H54 (cell line): ENCODE results near the gene ATP2B1.

Experiments
- DNase-seq: peaks from one replicate; pipeline ENCODE4 v3.0.0; 2011; ENCODE audit warnings: low spot score, mixed read lengths; ENCODE audit not compliant: insufficient read length
- FAIRE-seq: peaks from 3 replicates; lab custom pipeline; 2011; peaks lifted over from hg19 to GRCh38; lab: Jason Lieb, UNC
- POLR2A ChIP-seq: IDR thresholded peaks from 2 replicates; pipeline ENCODE4 v1.6.1; 2011; ENCODE audit warnings: low read depth, mild to moderate bottlenecking, low read length

The ATP2B1 gene

DNA sequence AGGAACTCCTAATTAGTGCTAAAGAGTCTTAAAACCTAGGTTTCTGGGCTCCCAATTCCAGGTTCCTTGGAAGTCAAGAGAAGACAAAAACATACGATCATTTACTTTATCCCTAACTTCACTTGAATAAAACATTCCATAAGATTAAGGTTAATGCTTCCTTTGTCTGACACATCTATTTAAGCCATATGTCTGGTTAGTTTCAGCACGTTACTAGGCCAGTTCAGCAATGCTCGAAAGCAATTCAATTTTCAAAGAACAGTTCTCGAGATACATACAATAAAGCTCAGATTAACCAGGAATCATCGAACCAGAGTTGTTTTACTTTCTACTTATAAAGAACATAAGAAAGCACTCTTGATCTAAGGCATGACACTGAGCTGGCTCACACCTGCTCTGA, 114.8 kb downstream of the ATP2B1 start:
- FAIRE-seq (no peak), DNase-seq (no peak)
- TF ChIP-seq POLR2A: no peak

DNA sequence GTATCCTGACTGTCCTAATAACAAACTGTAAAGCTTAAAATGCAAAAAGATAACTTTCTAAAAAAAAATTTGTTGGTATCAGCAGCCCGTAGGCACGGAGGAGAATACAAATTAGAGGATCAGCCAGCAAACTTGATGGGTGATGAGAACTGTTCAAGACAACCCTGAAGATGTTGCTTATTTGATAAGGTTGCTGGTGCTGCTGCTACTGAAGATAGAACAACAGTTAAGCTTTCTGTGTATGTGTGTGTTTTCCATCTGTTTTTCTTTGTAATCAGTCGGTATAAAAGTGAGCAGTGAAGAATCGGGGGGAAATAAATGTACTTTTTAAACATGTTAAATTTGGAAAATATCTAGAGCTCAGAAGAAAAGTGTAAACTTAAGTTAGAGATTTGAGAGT, 115.4 kb downstream of the ATP2B1 start:
- no peak for FAIRE-seq
- TF ChIP-seq POLR2A: no peak
- no peak for DNase-seq

DNA sequence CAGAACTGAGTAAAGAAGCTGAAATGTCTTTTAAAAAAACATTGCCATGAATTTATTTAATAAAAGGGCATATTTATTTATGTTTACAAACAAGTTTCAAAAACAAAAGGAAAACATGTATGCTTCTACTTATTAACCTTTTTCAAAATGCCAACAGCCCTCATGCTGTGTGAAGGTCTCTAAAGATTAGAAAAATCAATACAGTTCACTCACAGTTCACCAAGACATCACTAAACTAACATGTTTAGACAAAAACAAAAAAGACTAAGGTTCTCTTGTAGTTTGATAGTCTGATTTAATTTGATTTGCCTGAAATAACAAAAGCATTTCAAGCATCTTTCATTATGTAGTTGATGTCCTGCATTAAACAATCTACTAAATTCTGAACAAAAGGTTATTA, 118.9 kb downstream of the ATP2B1 start:
- peak; percentile 36 for FAIRE-seq
- DNase-seq: no peak
- no peak for TF ChIP-seq POLR2A

DNA sequence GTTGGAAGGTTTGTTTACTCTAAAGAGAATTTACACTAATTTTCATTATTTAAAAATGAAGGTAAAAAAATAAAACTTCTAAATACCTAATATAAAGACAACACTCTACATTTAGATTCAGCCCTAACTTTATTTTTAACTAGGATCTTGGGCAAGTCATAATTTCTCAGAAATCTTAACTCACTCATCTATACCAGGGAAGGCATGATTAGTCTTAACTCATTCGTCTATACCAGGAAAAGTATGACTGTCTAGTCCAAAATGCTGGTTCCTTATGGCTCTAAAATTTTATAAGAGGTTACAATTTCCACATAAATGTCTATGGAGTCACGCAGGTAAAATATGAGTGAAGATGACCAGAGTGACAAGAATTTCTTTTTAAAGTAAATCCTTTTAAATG, 130.1 kb downstream of the ATP2B1 start:
- DNase-seq (no peak), FAIRE-seq (no peak)
- TF ChIP-seq POLR2A: no peak

DNA sequence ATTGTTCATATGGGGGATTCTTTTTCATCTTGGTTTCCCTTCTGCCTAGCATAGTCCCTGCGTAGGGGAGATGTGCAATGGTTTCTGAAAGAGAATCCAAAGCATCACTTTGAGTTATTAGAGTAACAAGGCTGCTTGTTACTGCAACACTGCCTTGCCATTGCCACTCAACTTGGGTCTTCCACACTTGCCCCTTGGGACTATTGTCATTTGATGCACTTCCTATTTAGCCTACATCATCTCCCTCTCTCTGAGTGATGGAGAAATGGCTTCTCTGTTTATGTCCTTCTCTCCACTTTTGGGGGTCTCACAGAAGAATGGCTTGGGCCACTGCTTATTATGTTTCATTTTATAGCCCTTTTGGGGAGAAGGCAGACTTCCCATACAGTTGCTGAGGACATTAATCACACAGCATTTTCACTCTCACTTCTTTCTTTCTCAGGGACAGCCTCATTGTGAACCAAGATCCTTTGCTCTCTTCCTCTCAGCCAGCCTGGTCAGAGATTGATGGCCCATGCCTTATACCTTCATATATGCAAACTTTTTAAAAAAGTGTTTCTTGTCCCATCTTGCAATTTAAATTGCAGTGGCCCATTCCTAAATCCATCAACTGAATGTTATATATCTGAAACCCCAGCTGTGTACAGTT, 131.9 kb downstream of the ATP2B1 start:
- FAIRE-seq (no peak), DNase-seq (no peak)

DNA sequence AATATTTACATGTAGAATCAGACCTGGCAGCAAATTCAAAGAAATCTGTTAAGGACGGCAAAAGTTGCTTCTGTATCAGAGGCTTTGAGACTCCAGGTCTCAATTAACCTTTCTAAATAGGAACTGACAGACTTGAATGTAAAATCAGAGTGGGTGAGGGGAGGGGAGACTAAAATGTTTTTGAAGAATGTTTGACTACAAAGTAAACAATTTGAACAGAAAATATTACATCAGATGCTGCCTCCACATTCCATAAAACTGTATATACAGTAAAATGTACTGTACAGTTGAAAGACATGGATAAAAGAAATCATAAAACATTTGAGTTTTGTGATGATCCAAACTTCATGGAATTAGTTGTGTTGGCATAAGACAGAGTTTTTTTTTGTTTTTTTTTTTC, 133.3 kb downstream of the ATP2B1 start:
- no peak for DNase-seq
- no peak for TF ChIP-seq POLR2A
- FAIRE-seq: no peak

More for the DNA sequence above, 131.9 kb downstream of the ATP2B1 start:
- TF ChIP-seq POLR2A: no peak

DNA sequence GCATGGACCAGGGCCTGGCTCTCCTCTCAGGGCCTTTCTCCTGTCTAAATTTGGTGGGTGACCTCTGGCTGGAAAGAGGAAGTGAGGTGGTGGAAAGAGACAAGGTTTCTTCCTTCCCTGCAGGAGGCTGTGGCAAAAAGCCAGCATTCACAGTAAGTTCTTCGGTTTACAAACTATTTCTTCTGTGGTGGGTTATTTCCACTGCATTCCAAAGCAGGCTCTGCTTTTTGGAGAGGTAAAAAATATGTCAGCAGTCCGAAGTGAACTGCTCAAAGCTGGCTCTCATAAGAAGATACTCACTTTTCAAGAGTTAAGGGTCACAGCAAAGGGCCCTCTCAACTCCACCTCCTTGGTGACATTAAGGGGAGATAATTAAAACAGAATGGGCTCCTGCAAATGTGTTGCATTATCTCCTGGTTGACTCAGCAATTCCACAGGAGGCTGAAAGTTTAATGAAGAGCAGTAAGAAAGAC, 133.9 kb downstream of the ATP2B1 start:
- TF ChIP-seq POLR2A: no peak
- FAIRE-seq: no peak
- peak; percentile 10 for DNase-seq

DNA sequence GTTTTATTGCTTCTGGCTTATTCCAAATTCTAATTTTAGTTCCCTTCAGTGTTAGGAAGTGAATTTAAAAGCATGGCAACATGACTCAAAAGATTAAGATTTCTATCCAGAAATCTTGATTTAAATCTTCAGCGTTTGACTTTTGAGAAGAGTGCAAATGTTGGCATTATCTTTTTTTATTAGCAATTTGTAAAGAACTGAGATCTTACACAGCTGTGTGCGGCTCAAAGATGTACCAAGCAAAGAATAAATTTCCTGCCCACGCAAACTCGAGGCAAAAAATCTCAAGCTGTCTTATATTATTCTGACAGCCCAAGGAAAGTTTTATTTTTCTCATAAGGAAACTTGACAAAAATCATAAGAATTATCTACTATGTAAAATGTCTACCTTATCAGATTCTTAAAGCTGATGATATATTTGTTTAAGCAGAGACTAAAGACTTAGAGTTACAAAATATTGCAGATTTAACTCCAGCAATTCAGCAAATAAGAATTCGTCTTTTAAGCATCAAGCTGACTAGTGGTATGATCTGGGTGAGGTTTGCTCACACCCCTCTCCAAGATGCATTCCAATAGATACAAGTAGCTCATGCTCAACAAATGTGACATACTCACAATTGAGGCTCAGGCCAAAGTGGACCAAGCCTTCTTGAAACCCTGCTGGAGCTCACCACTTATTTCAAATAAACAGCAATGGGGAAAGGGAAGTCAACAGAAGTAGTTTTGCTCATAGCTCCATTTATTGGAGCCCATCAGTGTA, 135.4 kb downstream of the ATP2B1 start:
- FAIRE-seq (no peak), DNase-seq (no peak)
- no peak for TF ChIP-seq POLR2A

DNA sequence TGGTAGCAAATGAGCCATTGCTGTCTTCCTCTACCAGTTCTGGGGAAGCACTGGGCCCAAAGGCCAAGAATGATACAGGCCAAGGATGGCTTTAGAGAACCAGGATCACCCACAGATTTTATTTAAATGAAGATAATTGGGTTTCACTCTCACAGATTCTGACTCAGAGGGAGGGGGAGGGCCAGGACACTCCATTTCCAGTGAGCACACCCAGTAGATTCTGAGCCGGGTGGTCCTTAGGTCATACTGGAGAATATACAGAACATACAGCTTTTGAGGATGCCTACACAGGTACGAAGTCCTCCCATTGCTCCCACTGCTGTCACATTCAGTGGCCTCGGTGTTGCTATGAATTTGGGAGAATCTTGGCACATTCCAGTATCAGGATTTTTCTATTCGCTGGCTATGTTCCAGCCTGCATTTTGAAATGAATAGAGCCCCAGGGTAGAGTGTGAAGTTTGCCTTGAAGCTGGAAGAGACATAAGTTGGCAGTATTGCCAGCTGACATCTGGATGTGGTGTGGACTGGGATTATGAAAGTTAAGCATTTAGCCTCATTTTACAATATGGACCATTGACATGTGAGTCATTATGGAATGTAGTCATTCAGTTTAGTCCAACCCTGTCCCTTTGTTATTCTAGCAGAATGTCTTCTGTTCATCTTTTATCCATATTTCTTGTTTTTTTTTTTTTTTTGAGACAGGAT, 137.0 kb downstream of the ATP2B1 start:
- no peak for FAIRE-seq
- no peak for DNase-seq
- TF ChIP-seq POLR2A: no peak

DNA sequence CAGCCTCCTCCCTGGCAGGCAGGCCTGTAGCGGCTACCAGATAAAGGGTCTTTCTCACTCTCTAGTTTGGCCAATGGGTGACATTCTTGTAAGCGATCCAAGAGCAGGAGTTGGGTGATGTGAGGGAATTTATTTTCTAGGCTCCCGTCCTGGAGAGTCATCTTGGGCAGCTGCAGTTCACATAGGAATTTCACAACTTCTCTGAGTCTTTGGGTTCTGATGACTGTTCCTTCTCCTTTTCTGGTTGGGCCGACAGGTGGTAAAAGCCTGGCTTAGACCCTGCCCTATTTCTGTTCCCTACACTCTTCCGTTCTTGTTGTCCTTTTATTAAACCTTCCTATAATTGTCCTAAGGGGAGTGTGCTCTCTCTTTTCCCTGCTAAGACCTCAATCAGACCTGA, 140.2 kb downstream of the ATP2B1 start:
- TF ChIP-seq POLR2A: no peak
- FAIRE-seq (no peak), DNase-seq (no peak)

DNA sequence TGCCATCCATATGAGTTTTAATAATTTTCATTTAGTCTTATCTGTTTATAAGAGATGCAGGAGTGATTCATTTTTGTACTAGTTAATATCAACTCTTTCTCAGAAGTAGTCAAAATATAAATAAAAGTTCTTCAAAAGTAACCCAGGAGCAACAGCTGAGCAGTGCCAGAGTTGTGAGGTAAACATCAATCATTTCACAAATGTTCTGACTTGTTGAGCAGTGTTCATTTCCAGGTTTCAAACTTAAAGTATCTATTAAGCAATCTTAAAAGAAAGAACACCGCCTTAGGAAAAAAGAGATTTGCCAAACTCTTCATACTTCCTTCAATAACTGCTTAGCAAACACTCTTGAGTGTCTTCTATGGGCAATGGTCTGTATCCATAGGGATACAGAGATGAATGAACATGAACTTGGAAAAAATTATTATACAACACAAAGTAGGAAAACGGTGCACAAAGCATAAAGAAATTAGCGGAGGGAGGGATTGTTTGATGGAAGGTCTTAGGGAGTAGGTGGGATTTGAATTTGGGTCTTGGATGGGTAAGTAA, 140.9 kb downstream of the ATP2B1 start:
- no peak for DNase-seq
- FAIRE-seq: no peak
- no peak for TF ChIP-seq POLR2A

DNA sequence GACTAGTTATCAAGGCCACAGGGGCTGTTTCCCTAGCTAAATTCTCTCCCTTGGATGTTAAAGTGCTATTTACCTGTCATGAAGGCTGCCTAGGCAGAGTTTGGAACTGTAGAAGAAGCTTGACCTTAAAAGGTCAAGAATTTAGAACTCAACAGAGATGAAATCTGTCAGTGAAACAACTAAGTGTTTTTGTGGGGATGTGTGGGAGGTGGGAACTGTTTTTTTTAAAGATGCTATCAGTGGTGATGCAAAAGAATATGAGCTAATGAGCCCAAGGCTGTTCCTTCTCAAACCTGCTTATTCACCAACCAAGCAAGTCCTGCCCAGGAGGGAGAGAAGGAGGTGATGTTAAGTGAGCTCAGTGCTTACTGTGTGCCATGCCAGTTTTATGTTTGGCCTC, 142.0 kb downstream of the ATP2B1 start:
- no peak for TF ChIP-seq POLR2A
- FAIRE-seq (no peak), DNase-seq (no peak)

DNA sequence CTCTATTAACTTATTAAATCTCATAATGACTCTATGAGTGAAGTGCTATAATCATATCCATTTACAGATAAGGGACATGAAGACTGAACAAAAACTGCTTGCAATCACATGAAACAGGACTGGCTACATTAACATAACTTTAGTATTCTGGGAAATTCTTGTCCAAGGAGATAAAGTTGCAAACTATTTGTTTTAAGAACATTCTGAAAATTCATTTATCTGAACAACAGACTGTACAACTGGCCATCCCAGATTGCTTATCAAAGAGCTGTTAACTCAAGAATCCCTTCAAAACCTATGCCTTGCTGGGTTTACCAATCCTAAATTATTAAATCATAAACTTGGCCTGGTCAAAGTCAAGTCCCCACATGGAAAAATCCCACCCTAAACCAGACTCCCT, 143.6 kb downstream of the ATP2B1 start:
- TF ChIP-seq POLR2A: no peak
- no peak for FAIRE-seq
- DNase-seq: no peak

DNA sequence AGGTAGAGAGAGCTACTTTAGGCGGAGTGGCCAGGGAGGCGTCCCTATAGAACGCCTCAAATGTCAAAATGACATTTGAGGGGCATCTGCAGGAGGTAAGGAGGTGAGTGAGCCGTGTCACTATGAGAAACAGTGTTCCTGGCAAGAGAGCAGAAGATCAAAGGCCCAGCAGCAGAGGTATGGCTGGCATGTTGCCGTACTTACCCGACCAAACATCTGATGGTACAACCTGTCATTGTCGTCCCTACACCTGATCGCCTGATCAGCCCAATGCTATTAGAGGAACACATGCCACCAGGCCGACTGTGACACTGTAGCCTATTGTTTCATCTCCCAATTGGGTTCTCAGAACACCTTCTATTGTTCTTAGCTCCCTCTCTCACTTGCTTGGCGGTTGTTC, 148.9 kb downstream of the ATP2B1 start:
- no peak for FAIRE-seq
- no peak for TF ChIP-seq POLR2A
- DNase-seq: no peak
